ENCODE data around the gene PSMG3. TPM values are rescaled to one million over a fixed set of nuclear protein-coding genes. Genes with fewer than 3 reads are reported as not detected.

Gene PSMG3
- total RNA-seq, 1 donor from 2014 or later = 31.1 TPM

DNA sequence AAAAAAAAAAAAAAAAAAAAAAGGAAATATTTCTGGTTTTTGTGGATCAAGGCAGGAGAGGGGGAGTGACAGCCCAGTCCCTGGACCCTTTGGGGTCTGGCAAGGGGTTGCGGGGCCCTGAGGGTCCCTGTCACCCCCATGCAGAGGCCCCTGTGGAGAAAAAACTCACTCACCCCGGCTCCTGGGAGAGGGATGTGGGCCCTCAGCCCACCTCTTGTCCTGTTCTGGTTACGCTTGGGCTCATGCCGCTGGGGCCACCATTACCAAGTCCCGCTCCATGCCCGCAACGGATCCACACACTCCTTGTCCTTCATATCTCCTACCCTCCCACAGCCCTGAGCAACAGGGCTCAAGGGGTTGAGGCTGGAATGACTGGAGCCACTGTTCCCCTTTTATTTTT, 12.8 kb downstream of the PSMG3 start:
- no peaks in the 10 kb centered on the region for H3K36me3 Mint-ChIP-seq
- Histone ChIP-seq H3K79me2 (ENCODE audit: low read depth) (no peaks in the 10 kb centered on the region), H3K9me3 (ENCODE audit: low read depth) (no peaks in the 10 kb centered on the region), H3K27me3 (no peaks in the 10 kb centered on the region), H3K4me3 (no peak overlapping the region), H4K20me1 (ENCODE audit: low read depth) (no peaks in the 10 kb centered on the region), H3K27ac (no peak overlapping the region), H3F3A (ENCODE audit: low read depth) (no peaks in the 10 kb centered on the region), H3K4me1 (peaks cover 5% of the 10 kb centered on the region), H3K36me3 (no peaks in the 10 kb centered on the region), H2AFZ (replicated peaks) (no peak overlapping the region), H3K9ac (no peak overlapping the region), H3K4me2 (no peak overlapping the region)
- no peaks in the 10 kb centered on the region for H3K9me3 Mint-ChIP-seq
- TF ChIP-seq, protein P1, sequence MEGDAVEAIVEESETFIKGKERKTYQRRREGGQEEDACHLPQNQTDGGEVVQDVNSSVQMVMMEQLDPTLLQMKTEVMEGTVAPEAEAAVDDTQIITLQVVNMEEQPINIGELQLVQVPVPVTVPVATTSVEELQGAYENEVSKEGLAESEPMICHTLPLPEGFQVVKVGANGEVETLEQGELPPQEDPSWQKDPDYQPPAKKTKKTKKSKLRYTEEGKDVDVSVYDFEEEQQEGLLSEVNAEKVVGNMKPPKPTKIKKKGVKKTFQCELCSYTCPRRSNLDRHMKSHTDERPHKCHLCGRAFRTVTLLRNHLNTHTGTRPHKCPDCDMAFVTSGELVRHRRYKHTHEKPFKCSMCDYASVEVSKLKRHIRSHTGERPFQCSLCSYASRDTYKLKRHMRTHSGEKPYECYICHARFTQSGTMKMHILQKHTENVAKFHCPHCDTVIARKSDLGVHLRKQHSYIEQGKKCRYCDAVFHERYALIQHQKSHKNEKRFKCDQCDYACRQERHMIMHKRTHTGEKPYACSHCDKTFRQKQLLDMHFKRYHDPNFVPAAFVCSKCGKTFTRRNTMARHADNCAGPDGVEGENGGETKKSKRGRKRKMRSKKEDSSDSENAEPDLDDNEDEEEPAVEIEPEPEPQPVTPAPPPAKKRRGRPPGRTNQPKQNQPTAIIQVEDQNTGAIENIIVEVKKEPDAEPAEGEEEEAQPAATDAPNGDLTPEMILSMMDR (IDR thresholded peaks at IDR 0.05) = no peak
- TF ChIP-seq EZH2 (IDR thresholded peaks at IDR 0.05) (no peak), EZH2phosphoT487 (IDR thresholded peaks at IDR 0.05) (no peak)
- DNase-seq (ENCODE audit: low spot score) = no peak
- H3K27ac Mint-ChIP-seq = peak overlapping the region; percentile 72
- no peak overlapping the region for H3K4me3 Mint-ChIP-seq
- no peaks in the 10 kb centered on the region for H3K27me3 Mint-ChIP-seq (ENCODE audit: insufficient read depth, low read depth)
- peaks cover 4% of the 10 kb centered on the region for H3K4me1 Mint-ChIP-seq

DNA sequence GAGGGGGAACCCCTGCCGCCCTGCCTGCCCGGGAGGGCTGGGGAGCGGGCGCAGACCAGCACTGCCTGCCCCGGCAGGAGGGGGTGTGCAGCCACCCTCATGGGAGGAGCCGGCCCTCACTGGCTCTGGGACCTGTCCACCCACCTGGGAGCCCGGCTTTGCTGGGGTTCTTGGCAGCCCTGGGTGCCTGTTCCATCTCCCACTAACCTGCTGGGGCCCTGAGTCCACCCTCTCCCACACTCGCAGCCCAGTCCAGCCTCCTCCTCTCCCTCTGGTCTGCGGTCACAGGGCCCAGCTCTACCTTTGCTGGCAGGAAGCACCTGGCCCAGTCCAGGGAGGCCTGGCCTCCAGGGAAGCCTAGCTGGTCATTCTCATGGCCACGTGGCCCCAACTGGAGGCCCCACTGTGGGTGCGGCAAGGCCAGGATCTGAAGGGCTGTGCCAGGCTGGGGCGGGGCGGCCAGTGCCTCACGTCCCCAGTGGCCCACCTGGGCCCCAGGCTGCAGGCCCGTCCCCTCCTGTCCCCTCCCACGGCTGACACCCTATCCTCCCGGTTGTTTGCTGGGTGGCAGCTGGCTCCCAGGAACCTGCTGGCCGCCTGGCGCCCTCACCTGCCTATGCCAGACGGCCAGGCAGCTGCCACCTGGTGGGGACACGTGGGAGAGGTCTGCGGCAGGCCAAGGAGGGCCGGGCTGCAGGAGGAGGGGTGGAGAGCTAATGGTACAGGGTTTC, 13.9 kb downstream of the PSMG3 start, which contains the start of gene TMEM184A:
Gene TMEM184A, minus strand, starts transcription at position 393 of the 731 bp plus-strand sequence. CDS start 721 bp downstream, outside the sequence.
- peak; percentile 69 for DNase-seq (ENCODE audit: low spot score)
- TF ChIP-seq EZH2phosphoT487 (IDR thresholded peaks at IDR 0.05) = no peak
- TF ChIP-seq, protein P1 (IDR thresholded peaks at IDR 0.05) = peak; percentile 58
- no peaks in the 10 kb centered on the region for H3K9me3 ChIP-seq (ENCODE audit: low read depth)
- no peaks in the 10 kb centered on the region for H3K36me3 ChIP-seq
- H3K27ac ChIP-seq = no peak within 1 kb of the TSS
- H3K9ac ChIP-seq = no peak within 1 kb of the TSS
- no peak within 1 kb of the TSS for H3K4me2 ChIP-seq
- peaks cover 5% of the 10 kb centered on the region for H3K4me1 ChIP-seq
- no peak within 1 kb of the TSS for H2AFZ ChIP-seq (replicated peaks)
- no peak within 1 kb of the TSS for H3K4me3 ChIP-seq
- H4K20me1 ChIP-seq (ENCODE audit: low read depth) = no peaks in the 10 kb centered on the region
- no peaks in the 10 kb centered on the region for H3F3A ChIP-seq (ENCODE audit: low read depth)
- H3K9me3 Mint-ChIP-seq = no peaks in the 10 kb centered on the region
- H3K27me3 Mint-ChIP-seq (ENCODE audit: insufficient read depth, low read depth) = no peaks in the 10 kb centered on the region
- no peaks in the 10 kb centered on the region for H3K27me3 ChIP-seq
- peak within 1 kb of the TSS; percentile 41 for H3K4me3 Mint-ChIP-seq
- no peaks in the 10 kb centered on the region for H3K79me2 ChIP-seq (ENCODE audit: low read depth)
- H3K36me3 Mint-ChIP-seq = no peaks in the 10 kb centered on the region
- peaks cover 3% of the 10 kb centered on the region for H3K4me1 Mint-ChIP-seq
- H3K27ac Mint-ChIP-seq = peak within 1 kb of the TSS; percentile 72

DNA sequence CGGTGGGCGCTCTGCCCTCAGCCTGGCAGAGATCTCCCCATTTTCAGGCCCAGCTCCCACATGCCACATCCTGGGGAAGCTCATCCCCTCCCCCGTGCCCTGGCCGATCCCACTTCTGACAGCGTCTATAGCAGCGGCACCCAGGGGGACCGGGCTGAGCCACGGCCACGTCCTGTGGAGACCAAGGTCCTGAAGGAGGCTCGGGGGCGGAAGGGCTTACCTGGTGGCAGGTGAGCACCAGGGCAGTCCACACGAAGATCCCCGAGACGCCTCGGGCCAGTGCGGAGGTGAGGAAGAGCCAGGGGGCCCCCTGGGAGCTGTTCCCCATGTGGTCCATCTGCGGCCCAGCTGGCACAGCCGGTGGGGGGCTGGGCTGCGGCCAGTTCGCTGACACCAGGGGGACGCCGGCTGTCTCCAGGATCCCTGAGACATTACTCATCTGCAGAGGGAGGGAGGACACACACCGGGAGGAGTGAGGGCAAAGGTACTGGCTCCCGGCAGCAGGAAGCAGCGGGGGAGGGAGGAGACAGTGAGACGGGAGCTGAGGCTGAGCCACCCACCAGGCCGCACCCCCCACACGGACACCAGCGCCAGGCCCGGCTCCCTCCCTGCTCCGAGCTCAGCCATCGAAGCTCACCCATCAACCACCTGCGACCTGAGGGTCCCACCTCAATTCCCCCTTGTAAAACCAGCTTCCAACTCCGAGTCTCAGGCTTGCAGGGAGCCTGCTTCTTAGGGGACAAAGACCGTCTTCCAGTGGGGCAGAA, 14.6 kb downstream of the PSMG3 start:
- H3K4me2 ChIP-seq = no peak overlapping the region
- no peak overlapping the region for H3K9ac ChIP-seq
- peaks cover 3% of the 10 kb centered on the region for H3K4me1 Mint-ChIP-seq
- no peaks in the 10 kb centered on the region for H3K79me2 ChIP-seq (ENCODE audit: low read depth)
- no peaks in the 10 kb centered on the region for H3K27me3 Mint-ChIP-seq (ENCODE audit: insufficient read depth, low read depth)
- H3K4me1 ChIP-seq = peaks cover 5% of the 10 kb centered on the region
- H3K9me3 ChIP-seq (ENCODE audit: low read depth) = no peaks in the 10 kb centered on the region
- TF ChIP-seq EZH2phosphoT487 (IDR thresholded peaks at IDR 0.05) = no peak
- TF ChIP-seq, protein P1 (IDR thresholded peaks at IDR 0.05) = no peak
- H3K36me3 Mint-ChIP-seq = no peaks in the 10 kb centered on the region
- H3K27ac ChIP-seq = no peak overlapping the region
- no peaks in the 10 kb centered on the region for H3K36me3 ChIP-seq
- no peak for DNase-seq (ENCODE audit: low spot score)
- H3K4me3 Mint-ChIP-seq = no peak overlapping the region
- no peaks in the 10 kb centered on the region for H3K27me3 ChIP-seq
- H3K4me3 ChIP-seq = no peak overlapping the region
- no peak overlapping the region for H3K27ac Mint-ChIP-seq
- no peaks in the 10 kb centered on the region for H3K9me3 Mint-ChIP-seq
- no peaks in the 10 kb centered on the region for H3F3A ChIP-seq (ENCODE audit: low read depth)
- no peak overlapping the region for H2AFZ ChIP-seq (replicated peaks)
- H4K20me1 ChIP-seq (ENCODE audit: low read depth) = no peaks in the 10 kb centered on the region

All from neural progenitor cell (in vitro differentiated cells).